KMS-11 (cell line): ENCODE results near the gene C9orf43.
"Not testable (repeated sequence)": the region's sequence is repeated elsewhere in the genome, so short reads cannot be mapped to it uniquely, and the experiment has no call there.

Experiments
- H2AFZ ChIP-seq: fragments of 200-600 bp; sonication (generic); 2 replicates; pipeline ENCODE4 v1.6.1; 2016; ENCODE audit warnings: antibody characterized with exemption, mixed run types, low read depth
- H3K27ac ChIP-seq: fragments of 200-600 bp; sonication (generic); 2 replicates; pipeline ENCODE4 v1.6.1; 2016; ENCODE audit warnings: mild to moderate bottlenecking, mixed run types
- H3K27me3 ChIP-seq: fragments of 200-600 bp; sonication (generic); 2 replicates; pipeline ENCODE4 v1.6.1; 2017; ENCODE audit warnings: mild to moderate bottlenecking, low read depth, mixed run types, moderate library complexity; ENCODE audit not compliant: insufficient read depth
- H3K36me3 ChIP-seq: fragments of 200-600 bp; sonication (generic); 2 replicates; pipeline ENCODE4 v1.6.1; 2017; ENCODE audit warnings: mild to moderate bottlenecking, mixed run types; ENCODE audit not compliant: insufficient read depth
- H3K4me1 ChIP-seq: fragments of 200-600 bp; sonication (generic); 2 replicates; pipeline ENCODE4 v1.6.1; 2016; ENCODE audit warnings: mild to moderate bottlenecking, low read depth, mixed run types; ENCODE audit not compliant: poor library complexity, severe bottlenecking
- H3K4me2 ChIP-seq: fragments of 200-600 bp; sonication (generic); 2 replicates; pipeline ENCODE4 v1.7.0; 2016; ENCODE audit warnings: mild to moderate bottlenecking, mixed run types
- H3K4me3 ChIP-seq: fragments of 200-600 bp; sonication (generic); IDR thresholded peaks from 2 replicates; pipeline ENCODE4 v1.6.1; 2017; ENCODE audit warnings: low read depth, low read length, mixed read lengths; ENCODE audit not compliant: insufficient read depth
- H3K79me2 ChIP-seq: fragments of 200-600 bp; sonication (generic); 2 replicates; pipeline ENCODE4 v1.6.1; 2016; ENCODE audit warnings: low read depth, mixed run types; ENCODE audit not compliant: insufficient read depth
- H3K9ac ChIP-seq: fragments of 200-600 bp; sonication (generic); 2 replicates; pipeline ENCODE4 v1.6.1; 2016; ENCODE audit warnings: mild to moderate bottlenecking, mixed run types
- H4K20me1 ChIP-seq: fragments of 200-600 bp; sonication (generic); 2 replicates; pipeline ENCODE4 v1.6.1; 2016; ENCODE audit warnings: mild to moderate bottlenecking, mixed run types; ENCODE audit not compliant: insufficient read depth
- TF ChIP-seq, protein P1 (sequence below): fragments of 200-600 bp; sonication (generic); conservative IDR thresholded peaks from 2 replicates; pipeline ENCODE4 v1.6.1; 2017; ENCODE audit warnings: low read depth, mild to moderate bottlenecking, antibody characterized with exemption, low read length, moderate library complexity, mixed read lengths

C9orf43 gene

DNA sequence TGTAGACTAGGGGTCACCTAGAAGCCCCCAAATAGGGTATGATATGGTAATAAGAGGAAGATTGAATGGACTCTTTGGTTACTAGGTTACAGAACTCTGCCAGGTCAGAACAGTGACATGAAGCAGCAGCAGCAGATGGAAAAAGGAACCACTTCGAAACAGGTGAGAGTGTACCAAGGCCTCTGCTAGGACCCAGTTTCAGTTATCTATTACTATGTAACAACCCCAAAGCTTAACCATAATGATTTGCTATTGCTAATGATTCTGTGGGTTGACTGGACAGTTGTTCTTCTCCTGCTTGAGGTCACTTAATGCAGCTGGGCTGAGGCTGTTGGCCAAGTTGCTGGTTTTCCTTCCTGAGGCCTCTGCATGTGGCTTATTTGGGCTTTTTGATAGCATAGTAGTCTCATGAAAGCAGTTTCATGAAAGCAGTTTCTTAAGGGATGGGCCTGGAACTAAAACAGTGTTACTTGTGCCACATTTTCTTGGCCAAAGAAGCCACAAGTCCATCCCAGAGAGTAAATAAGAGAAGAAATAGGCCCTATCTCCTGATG, 17.6 kb downstream of the C9orf43 start:
- Histone ChIP-seq H3K27me3 (no peaks in the 10 kb centered on the region), H3K4me2 (no peak overlapping the region), H3K79me2 (no peaks in the 10 kb centered on the region), H3K9ac (no peak overlapping the region), H2AFZ (no peak overlapping the region), H3K27ac (no peak overlapping the region), H3K4me1 (no peaks in the 10 kb centered on the region), H3K4me3 (no peak overlapping the region), H3K36me3 (no peaks in the 10 kb centered on the region), H4K20me1 (no peaks in the 10 kb centered on the region)
- TF ChIP-seq, protein P1, sequence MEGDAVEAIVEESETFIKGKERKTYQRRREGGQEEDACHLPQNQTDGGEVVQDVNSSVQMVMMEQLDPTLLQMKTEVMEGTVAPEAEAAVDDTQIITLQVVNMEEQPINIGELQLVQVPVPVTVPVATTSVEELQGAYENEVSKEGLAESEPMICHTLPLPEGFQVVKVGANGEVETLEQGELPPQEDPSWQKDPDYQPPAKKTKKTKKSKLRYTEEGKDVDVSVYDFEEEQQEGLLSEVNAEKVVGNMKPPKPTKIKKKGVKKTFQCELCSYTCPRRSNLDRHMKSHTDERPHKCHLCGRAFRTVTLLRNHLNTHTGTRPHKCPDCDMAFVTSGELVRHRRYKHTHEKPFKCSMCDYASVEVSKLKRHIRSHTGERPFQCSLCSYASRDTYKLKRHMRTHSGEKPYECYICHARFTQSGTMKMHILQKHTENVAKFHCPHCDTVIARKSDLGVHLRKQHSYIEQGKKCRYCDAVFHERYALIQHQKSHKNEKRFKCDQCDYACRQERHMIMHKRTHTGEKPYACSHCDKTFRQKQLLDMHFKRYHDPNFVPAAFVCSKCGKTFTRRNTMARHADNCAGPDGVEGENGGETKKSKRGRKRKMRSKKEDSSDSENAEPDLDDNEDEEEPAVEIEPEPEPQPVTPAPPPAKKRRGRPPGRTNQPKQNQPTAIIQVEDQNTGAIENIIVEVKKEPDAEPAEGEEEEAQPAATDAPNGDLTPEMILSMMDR: no peak

DNA sequence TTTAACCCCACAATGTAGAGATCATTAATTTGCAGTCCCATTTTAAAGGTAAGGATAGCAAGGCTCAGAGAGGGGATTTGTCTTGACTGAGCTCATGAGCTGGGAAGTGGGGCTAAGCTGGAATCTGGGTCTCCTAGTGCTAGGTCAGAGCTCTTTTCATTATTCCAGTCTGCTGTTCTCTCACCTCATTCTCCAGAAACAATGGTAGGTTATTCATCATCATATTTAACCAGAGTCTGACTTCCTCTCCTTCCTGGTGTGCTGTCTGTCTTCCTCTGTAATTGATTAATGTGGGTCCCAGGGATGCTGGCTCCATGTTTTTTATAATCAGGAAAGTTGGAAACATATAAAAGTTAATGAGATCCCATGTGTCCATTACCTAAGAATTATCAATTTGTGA, 20.6 kb downstream of the C9orf43 start:
- Histone ChIP-seq H3K79me2 (no peaks in the 10 kb centered on the region), H3K4me1 (no peaks in the 10 kb centered on the region), H3K4me2 (no peak overlapping the region), H2AFZ (no peak overlapping the region), H4K20me1 (no peaks in the 10 kb centered on the region), H3K4me3 (no peak overlapping the region), H3K27ac (no peak overlapping the region), H3K9ac (no peak overlapping the region), H3K27me3 (no peaks in the 10 kb centered on the region), H3K36me3 (no peaks in the 10 kb centered on the region)
- TF ChIP-seq, protein P1: no peak

DNA sequence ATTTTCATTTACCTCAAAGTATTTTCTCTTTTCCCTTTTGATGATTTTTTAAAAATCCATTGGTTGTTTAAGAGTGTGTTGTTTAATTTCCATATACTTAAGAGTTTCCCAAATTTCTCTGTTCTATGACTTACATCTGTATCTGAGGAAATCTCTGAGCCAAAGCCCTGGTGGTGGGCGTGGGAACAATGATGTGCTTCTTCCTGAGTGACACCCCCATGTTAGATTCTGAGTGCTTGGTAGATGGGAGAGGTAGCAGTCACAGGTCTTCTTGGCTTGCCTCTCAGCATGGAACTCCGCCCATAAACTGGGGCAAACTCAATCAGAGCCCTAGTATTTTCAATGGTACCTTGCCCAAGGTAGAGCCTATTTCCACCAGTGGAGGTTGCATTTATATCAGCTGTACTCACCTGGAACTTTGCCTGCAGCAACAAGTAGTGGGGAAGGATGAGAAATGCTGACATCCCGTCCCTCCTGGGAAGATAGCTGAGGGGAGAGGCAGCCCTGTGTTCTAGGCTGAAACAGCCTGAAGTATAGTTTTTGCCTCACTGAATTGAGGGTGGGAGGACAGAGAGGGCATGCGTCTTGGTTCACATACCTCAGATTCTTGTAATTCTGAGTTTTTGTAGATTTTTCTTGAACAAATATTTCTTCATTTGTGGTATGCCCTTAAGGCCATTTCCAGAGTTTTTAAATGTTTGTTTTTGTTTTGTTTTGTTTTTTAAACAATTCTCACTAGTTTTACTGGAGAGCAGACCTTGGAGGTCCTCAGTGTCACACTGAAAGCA, 26.4 kb downstream of the C9orf43 start:
- TF ChIP-seq, protein P1: no peak
- H3K27ac ChIP-seq: no peak overlapping the region
- H3K9ac ChIP-seq: no peak overlapping the region
- no peaks in the 10 kb centered on the region for H3K79me2 ChIP-seq
- no peaks in the 10 kb centered on the region for H3K4me1 ChIP-seq
- no peak overlapping the region for H3K4me3 ChIP-seq
- H3K27me3 ChIP-seq: no peaks in the 10 kb centered on the region
- no peaks in the 10 kb centered on the region for H4K20me1 ChIP-seq
- no peaks in the 10 kb centered on the region for H3K36me3 ChIP-seq
- no peak overlapping the region for H3K4me2 ChIP-seq
- no peak overlapping the region for H2AFZ ChIP-seq

DNA sequence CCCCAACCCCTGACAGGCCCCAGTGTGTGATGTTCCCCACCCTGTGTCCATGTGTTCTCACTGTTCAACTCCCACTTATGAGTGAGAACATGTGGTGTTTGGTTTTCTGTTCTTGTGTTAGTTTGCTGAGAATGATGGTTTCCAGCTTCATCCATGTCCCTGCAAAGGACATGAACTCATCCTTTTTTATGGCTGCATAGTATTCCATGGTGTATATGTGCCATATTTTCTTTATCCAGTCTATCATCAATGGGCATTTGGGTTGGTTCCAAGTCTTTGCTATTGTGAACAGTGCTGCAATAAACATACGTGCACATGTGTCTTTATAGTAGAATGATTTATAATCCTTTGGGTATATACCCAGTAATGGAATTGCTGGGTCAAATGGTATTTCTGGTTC, 27.2 kb downstream of the C9orf43 start:
- H3K4me1 ChIP-seq, H3K4me3 ChIP-seq, H3K9ac ChIP-seq, H3K4me2 ChIP-seq, H3K79me2 ChIP-seq, H2AFZ ChIP-seq, H3K27me3 ChIP-seq, H3K27ac ChIP-seq, H4K20me1 ChIP-seq, H3K36me3 ChIP-seq: not testable (repeated sequence)

DNA sequence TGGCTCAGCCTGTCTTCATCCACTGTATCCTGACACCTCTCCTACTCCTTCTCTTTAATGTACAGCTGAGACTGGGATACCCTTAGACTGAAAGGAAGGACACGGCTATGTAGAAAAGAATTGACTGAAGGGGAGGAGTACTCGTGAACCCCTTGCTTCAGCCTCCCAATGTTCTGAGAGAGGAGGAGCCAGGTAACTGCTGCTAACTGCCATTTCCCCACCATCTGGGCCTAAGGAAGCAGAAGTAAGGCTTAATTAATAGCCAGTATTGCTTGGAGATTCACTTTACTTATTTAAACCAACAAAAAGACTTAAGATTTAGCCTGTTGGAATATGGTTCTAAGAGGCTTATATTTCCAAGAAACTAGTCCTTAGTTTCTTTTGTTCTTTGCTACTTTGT, 34.2 kb downstream of the C9orf43 start:
- Histone ChIP-seq H3K36me3 (no peaks in the 10 kb centered on the region), H2AFZ (no peak overlapping the region), H3K4me2 (no peak overlapping the region), H3K27ac (no peak overlapping the region), H3K4me3 (no peak overlapping the region), H3K9ac (no peak overlapping the region), H3K79me2 (no peaks in the 10 kb centered on the region), H4K20me1 (no peaks in the 10 kb centered on the region), H3K27me3 (no peaks in the 10 kb centered on the region), H3K4me1 (peaks cover 7% of the 10 kb centered on the region)
- TF ChIP-seq, protein P1: no peak
